GM19351 (cell line): ENCODE data around the gene RAET1L.
A peak's percentile ranks its signal among the peaks of the same experiment; 100 is the strongest.
"Not testable (repeated sequence)": the region's sequence is repeated elsewhere in the genome, so short reads cannot be mapped to it uniquely, and the experiment has no call there.

Experiments used
- ATAC-seq: cut with Tn5 transposase; IDR thresholded peaks from one replicate; pipeline ENCODE4 v1.9.1; 2021; ENCODE audit warnings: mild to moderate bottlenecking, moderate library complexity; ENCODE audit not compliant: unreplicated experiment

The RAET1L gene, protein sequence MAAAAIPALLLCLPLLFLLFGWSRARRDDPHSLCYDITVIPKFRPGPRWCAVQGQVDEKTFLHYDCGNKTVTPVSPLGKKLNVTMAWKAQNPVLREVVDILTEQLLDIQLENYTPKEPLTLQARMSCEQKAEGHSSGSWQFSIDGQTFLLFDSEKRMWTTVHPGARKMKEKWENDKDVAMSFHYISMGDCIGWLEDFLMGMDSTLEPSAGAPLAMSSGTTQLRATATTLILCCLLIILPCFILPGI

DNA sequence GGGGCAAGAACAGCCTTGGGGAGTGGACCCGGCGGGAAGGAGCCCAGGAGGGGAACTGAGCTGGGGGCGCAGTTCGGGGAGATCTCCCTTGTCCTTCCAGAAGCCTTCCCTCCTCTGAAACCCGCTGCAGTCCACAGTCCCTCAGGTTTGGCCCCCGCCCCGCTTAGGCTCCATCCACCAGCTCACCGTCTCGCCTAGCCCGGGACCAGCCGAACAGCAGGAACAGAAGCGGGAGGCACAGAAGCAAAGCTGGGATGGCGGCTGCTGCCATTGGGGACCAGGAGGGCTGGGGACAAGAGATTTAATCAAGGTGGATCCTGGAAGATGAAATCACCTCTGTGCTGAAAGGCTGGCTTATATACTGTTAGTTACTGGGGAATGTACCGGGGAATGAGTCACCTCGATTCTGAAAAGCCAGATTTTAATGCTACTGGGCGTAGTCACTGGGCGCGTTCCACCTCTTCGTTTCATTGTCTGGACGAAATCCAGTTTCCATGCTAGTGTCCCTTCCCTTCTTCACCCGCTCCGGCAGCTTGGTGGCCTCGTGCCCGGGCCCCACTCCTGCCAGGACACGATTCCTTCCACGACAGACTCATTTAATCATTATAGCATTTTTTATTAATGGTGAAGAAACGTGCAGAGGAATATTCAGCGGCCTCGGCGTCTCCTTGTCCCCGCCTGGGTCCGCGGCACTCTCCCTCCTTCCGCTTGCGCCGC, at the start of gene RAET1L:
RAET1L (minus strand) TSS at position 332 of the 717 bp plus-strand sequence; CDS start at position 271, 61 bp downstream.
- no peak for ATAC-seq

DNA sequence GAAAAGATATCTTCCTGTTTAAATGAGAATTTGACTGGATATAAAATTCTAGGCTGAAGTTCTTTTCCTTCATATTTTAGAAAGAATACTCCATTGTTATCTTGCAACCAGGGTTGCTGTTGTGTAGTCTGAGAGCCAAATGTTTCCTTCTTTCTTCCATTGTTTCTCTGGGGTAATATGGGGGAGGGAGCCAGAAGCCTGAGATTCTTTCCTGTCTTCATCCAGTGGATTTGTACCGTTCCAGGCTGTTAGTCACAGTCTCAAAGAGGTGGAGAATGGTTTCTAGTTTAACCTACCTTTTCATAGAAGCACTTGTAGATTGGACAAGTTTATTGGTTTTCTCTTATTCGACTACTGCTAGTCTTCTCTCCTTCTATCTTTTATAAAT, 49.7 kb upstream of the RAET1L start:
- no peak for ATAC-seq

DNA sequence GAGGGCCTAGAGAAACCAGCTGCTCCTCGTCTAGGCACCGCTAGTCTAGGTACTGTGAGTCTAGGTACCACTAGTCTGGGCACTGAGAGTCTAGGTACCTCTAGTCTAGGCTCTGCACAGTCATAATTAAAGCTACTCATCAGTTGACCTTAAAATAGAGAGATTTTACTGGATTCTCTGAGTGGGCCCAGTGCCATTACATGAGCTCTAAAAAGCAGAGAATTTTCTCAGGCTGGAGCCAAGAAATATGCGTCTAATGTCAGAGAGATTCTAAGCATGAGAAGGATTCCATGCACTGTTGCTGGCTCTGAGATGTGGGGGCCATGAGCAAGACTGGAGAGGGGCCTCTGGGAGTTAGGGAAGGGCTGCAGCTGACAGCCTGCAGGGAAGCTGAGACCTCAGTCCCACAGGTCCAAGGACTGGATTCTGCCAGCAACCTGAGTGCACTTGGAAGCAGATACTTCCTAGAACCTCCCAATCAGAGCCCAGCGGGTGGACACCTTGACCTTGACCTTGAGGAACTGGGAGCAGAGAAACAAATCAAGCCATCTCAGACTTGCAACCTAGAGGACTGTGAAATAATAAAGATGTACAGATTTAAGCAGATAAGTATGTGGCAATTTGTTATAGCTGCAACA, 49.2 kb upstream of the RAET1L start:
- not testable (repeated sequence) for ATAC-seq

DNA sequence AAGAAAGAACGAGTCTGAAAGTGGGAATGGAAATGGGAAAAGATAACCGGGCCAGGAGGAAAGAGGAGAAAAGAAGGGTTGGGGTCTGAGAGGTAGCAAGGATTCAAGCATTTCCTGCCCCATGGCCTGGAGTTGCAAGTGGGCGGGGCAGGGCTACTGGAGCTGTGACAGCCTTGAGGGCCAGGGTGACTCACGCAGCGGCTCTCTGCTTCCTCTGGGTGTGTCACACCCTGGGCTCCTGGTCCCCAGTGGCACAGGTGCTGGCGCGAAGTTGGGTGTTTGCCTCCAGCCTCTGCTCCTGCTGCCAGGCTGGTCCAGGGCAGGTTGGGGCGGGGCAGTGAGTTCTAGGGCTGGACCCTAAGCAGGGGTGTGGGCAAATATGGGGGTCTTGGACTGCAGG, 46.9 kb upstream of the RAET1L start:
- no peak for ATAC-seq

DNA sequence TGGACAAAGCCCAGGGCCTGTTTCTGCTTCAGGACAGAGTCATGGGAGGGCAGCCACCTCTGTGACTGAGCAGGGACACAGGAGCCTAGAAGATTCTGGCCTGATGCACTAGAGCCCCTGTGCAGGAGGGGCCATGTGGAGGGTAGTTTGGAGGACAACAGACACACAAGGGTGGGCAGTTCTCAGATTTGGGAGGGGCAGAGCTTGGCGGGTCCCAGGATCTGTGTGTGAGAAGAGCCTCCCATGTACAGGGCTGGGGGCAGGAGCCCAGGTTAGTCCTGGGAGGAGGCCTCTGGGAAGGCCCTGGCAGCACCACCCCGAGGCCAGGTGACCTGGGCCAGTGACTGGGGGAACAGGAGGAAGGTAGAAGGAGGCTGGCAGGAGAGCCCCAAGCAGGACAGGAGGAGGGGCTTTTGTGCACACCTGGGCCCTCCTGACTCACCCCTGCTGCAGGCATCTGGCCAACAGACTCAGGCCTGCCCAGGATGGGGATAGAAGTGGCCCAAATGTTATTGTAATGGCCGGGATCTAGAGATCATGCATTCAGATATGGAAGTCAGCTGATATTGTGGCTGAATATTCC, 45.0 kb upstream of the RAET1L start:
- no peak for ATAC-seq

DNA sequence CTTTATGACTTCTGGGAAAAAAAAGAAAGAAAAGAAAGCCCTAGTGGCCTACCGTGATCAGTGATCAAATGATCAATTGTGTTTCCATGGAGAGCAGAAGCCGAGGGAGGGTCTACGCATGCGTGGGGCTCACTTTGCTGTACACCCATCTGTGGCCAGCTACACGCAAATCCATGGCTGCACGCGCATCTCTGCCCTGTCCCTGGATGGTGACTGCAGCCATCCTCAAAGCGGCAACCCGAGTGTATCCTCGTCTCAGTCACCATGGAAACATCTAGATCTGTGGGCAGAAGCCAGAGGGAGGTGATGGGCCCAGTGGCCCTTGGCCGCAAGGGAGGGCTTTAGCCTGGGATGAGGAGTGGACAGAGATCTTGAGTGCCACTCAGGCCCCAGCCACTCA, 44.4 kb upstream of the RAET1L start:
- ATAC-seq = no peak

DNA sequence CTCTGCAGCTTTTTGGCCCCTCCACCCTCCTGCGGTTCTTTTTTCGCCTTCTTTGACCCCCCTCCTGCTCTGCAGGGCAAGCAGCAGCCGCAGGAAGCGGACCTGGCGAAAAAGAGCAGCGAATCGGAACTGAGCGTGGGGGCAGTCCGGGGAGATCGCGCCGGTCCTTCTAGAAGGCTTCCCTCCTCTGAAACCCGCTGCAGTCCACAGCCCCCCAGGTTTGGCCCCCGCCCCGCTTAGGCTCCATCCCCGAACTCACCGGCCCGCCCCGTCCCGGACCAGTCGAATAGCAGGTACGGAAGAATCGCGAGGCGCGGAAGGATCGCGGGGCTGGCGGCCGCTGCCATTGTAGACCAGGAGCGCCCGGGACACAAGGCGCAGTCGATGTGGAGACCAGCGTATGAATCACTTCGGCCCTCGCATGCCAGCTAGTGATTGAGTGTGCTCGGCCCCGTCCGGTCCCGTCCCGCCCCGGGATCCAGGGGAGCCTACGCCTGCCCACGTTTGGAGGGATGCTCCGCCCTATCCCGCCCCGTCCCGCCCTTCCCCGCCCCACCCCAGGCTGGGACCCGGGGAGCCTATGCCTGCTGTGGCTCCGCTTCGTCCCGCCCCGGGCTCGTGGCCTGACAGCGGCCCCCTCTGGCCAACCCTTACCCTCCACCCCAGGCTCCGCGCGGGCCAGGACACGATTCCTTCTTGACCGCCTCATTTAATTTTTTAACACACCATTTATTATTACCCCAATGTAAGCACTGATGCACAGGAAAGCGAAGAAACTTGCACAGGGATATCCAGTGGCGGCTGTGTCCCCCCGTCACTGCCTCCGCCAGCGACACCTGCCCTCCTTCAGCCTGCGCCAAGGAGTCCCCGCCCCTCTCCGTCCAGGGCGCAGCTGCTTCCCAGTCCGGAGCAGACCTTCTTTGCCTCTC, 43.7 kb upstream of the RAET1L start, which contains the start of gene ULBP3:
ULBP3 (minus strand) TSS at position 402 of the 929 bp plus-strand sequence; CDS start at position 347, 55 bp downstream.
- peak; percentile 80 for ATAC-seq

DNA sequence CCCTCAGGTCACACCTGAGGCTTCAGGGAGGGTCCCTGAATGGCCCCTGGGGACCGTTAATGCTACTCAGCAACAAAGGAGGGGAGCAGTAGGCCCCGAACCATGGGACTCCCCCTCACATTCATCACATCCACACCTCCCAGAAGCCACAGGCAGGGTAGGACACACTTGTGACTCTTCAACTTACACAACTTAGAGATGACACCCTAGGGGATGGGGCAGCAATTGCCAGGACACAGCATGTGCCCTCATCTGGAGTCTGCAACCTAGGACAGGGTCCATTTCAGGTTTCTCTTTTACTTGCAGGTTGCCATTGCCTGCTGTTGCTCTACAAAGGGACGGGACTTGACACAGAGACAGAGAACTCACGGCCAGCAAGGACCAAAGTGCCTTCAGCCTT, 42.8 kb upstream of the RAET1L start:
- no peak for ATAC-seq

DNA sequence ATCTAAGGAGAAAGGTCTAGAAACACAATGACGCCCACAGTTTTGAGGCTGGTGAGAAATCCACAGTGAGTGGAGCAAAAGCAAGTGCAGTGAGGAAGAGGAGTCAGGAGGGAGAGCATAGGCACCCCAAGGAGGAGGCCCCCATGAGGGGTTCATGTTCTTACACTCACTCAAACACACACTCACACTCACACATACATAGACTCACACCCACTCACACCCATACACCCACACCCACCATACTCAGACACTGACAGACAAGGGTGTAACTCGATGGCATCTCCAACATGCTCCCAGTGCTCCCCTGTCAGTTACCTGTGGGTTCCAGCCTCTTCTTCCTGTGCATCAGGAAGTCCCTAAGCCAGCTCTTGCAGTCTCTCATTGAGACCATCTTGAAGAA, 39.8 kb upstream of the RAET1L start:
- ATAC-seq = no peak

DNA sequence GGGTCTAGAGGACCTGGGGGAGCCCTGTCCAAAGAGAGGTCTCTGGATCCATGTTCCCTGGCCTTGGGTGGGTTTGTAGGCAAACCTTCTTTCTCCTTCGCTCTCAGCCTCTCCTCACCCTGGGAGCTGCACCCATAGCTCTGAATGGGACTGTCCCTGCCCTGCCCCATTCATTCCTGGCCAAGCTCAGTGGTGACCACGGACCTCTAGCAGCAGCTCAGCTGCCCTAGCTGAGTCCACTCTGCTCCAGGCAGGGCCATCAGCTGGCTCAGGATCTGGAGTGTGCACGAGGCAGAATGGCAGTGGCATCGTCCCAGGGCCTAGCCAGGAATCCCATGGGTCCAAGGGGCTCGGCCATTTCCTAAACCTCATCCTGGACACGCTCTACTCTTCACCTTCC, 38.3 kb upstream of the RAET1L start:
- no peak for ATAC-seq

DNA sequence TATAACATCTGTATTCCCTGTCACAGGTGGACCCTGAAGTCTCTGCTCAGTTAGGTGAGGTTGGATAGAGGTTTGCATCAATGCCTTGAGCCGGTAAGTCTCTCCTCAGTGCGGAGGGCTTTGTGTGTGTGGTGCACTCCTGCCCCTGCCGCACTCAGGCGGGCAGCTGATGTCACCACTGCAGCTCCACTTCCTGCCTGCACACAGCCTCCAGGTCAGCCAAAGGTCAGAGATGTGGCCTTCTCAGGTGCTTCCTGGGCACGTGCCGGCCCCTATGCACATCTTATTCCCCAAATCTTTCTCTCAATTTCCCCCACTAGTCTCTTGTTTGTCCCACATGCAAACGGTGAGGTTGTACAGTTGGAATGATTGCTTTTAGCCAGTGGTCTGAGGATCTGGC, 34.6 kb upstream of the RAET1L start:
- ATAC-seq = peak; percentile 79

DNA sequence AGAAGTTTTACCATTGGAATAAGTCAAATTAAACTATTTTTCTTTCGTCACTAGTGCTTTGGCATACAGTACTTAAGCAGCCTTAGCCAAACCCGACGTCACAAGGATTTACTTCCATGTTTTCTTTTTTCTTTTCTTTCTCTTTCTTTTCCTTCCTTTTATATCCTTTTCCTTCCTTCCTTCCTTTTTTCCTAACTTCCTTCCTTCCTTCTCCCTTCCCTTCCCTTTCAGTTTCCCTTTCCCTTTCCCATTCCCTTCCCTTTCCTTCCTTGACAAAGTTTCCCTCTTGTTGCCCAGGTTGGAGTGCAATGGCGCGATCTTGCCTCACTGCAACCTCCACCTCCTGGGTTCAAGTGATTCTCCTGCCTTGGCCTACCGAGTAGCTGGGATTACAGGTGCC, 33.7 kb upstream of the RAET1L start:
- ATAC-seq = no peak

DNA sequence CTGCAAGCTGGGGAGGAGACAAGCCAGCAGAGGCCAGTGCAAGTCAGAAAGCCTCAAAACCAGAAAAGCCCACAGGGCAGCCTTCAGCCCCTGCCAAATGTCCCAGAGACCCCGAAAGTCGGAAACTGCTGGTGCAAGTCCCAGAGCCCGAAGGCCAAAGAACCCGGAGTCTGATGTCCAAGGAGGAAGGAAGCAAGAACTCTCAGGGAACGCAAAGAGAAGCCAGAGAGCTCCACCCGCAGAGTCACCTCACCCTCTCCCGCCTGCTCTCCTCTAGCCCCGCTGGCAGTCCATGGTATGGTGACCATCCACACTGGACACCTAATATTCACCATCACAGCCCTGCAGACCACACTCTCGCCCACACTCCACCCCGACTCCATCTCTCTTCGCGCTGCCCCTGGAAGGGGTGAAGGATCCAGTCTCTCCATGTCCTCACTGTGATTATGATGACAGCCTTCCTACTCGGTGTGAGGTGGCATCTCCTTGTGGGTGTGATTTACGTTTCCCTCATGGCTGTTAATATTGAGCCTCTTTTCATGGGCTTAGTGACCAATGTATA, 33.0 kb upstream of the RAET1L start:
- no peak for ATAC-seq

DNA sequence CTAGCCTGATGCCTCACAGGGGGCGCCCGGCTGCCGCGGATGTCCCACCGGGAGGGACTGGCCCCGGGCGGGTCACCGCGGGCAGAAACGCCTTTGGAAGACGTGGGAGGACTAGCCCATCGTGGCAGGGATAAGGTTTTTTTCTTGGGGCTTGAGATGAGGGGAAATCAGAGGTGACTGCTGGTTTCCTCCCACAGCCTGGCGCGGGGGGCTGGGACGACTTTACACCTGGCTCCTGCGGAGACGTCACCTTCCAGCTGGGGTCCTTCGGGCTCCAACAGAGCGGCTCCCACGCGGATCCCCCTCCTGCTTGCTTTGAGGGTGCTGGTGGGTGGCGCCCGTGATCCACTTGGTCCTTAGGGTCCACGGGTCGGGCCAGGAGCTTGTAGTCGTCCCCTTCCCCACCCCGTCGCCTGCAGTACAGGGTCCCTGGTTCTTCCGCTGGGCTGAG, 32.2 kb upstream of the RAET1L start:
- no peak for ATAC-seq

DNA sequence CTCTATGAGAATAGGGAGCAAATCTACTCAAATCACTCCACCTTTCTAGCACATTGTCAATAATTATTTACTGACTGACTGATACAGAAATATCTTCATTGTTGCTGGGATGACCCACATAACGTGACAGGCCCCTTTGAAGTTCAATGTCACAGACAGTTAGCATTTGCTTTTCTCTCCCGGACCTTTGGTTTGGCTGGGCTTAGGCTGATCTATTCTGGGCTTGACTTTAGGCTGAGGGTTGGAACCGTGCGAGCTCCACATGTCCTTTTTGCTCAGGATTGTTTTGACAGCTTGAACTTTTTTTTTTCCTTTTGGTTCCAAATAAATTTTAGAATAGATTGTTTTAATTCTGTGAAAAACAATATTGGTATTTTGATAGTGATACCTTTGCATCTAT, 31.6 kb upstream of the RAET1L start:
- ATAC-seq = no peak

DNA sequence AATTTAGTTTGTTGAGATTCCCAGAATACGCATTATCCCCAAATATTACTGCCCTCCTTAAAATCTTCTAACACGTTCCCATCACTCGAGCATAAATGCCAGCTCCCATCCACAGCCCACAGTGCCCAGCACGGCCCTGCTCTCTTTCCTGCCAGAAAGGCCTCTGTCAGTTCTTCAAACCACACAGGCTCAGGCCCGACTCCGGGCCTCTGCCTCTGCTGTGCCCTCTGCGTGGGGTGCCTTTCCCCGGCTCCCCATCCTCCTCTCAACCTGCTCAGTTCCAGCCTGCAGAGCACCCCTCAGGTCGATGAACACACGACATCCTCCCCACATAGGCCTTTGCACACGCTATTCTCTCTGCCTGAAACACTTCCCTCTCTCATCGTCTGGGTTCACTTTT, 30.8 kb upstream of the RAET1L start:
- no peak for ATAC-seq

DNA sequence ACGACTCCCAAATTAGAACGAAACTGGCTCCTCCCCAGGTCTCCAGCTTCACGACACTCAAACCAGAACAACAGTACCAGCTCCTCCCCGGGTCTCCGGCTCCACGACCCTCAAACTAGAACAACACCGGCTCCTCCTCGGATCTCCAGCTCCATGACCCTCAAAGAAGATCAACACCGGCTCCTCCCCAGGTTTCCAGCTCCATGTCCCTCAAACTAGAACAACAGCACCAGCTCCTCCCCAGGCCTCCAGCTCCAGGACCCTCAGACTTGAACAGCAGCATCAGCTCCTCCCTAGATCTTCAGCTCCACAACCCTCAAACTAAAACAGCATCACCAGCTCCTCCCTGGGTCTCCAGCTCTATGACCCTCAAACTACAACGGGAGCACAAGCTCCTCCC, 29.8 kb upstream of the RAET1L start:
- no peak for ATAC-seq

DNA sequence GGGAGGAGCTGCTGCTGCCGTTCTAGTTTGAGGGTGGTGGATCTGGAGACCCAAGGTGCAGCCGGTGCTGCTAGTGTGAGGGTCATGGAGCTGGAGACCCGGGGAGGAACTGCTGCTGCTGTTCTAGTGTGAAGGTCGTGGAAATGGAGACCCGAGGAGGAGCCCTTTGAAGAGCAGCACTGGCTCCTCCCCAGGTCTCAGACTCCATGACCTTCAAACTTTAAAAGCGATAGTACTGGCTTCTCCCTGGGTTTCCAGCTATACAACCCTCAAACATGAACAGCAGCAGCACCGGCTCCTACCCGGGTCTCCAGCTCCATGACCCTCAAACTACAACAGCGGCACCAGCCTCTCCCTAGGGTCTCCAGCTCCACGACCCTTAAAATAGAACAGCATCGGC, 28.1 kb upstream of the RAET1L start:
- no peak for ATAC-seq

DNA sequence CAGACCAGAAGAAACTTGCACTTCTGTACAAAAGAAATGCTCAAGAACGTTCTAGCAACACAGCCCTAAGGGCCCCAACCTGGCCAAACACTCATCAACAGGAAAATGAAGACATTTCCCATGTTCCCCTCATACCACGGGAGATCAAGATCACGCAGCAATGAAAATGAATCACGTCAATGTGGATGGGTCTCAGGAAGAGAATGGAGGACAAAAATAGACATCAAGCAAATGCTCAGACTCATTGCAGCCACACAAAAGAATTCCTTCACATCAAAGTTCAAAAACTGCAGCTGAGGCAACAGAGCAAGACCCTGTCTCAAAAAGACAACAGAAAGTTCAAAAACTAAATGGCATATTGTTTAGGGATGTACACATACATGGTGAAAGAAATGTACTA, 25.5 kb upstream of the RAET1L start:
- no peak for ATAC-seq

DNA sequence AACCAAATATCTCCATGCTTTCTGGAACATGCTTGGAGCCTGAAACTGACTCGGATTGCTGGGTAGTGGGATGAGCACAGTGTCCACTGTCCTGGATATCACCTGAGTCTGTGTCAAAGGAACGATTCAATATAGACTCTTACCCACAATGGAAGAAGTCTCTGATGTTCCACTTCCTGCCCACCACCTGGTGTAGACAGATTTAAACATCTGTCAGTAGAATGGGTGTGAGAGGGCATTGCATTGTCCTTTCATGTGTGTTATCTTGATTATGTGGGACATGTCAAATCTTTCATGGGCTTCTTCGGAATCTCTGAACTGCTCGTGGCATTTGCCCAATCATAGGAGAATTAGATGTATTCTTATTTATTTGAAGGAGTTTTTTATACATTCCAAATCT, 22.8 kb upstream of the RAET1L start:
- no peak for ATAC-seq
